IMR-90 (cell line): ENCODE results near the gene KRT6C.

Source experiments
- BHLHE40 ChIP-seq: fragments of 150-350 bp; IDR thresholded peaks from 2 replicates; pipeline ENCODE4 v1.6.1; 2016; ENCODE audit warnings: mild to moderate bottlenecking, low read depth, low read length
- CTCF ChIP-seq: conservative IDR thresholded peaks from 2 replicates; pipeline ENCODE4 v1.5.1; 2012; ENCODE audit warnings: mild to moderate bottlenecking, low read depth, low read length, improper control_type of control experiment
- MXI1 ChIP-seq: IDR thresholded peaks from 2 replicates; pipeline ENCODE4 v1.6.1; 2012; ENCODE audit warnings: low read depth, mild to moderate bottlenecking, low read length, moderate library complexity, borderline replicate concordance
- NFE2L2 ChIP-seq: fragments of 150-350 bp; IDR thresholded peaks from 2 replicates; pipeline ENCODE4 v1.6.1; 2016; ENCODE audit warnings: low read depth, mild to moderate bottlenecking, low read length
- POLR2A ChIP-seq: IDR thresholded peaks from 2 replicates; pipeline ENCODE4 v1.6.1; 2012; ENCODE audit warnings: mild to moderate bottlenecking, low read depth, low read length
- RCOR1 ChIP-seq: IDR thresholded peaks from 2 replicates; pipeline ENCODE4 v1.6.1; 2012; ENCODE audit warnings: mild to moderate bottlenecking, low read length, improper control_type of control experiment; ENCODE audit not compliant: insufficient replicate concordance
- RFX5 ChIP-seq: IDR thresholded peaks from 2 replicates; pipeline ENCODE4 v1.8.0; 2012; ENCODE audit warnings: low read depth, mild to moderate bottlenecking, low read length, moderate library complexity
- SMC3 ChIP-seq: fragments of 150-350 bp; IDR thresholded peaks from 2 replicates; pipeline ENCODE4 v1.6.1; 2016; ENCODE audit warnings: low read depth, mild to moderate bottlenecking, antibody characterized with exemption, low read length, moderate library complexity
- USF2 ChIP-seq: fragments of 150-350 bp; IDR thresholded peaks from 2 replicates; pipeline ENCODE4 v1.6.1; 2017; ENCODE audit warnings: mild to moderate bottlenecking, antibody characterized with exemption, low read length, low read depth

- TF ChIP-seq BHLHE40 (no peak), CTCF (no peak), MXI1 (no peak), POLR2A (no peak), SMC3 (no peak), USF2 (no peak), RFX5 (no peak), NFE2L2 (no peak), RCOR1 (no peak)
These were observed 46.4 kb upstream of the KRT6C start, which contains the start of gene KRT5 for GRCh38 chr12:52519826-52520662.
